CD8-positive, alpha-beta memory T cell (primary cell): Measurements from ENCODE around the gene ANKRD33B. TPM values are rescaled to one million over a fixed set of nuclear protein-coding genes. Genes with fewer than 3 reads are reported as not detected.

Experiments
- CTCF ChIA-PET: fragments of 350-600 bp; sonication (Branson Sonifier 250); formaldehyde crosslinking; loops from one replicate; lab custom pipeline; 2021; ENCODE audit warnings: antibody characterized with exemption; lab: Charles Lee
- POLR2A ChIA-PET: fragments of 350-600 bp; sonication (Branson Sonifier 250); formaldehyde crosslinking; loops from one replicate; lab custom pipeline; 2021; ENCODE audit warnings: antibody characterized with exemption; lab: Charles Lee
- DNase-seq, 5 donors: peaks; one replicate each; pipeline versions ENCODE4 v3.0.0 to v3.0.0-alpha.2; 2020 to 2022; ENCODE audit warnings: mixed read lengths in 1 of 5
- H3K27ac ChIP-seq: one replicate; pipeline ENCODE4 v1.7.0; 2013; ENCODE audit warnings: low read depth, mild to moderate bottlenecking, low read length, moderate library complexity
- H3K27me3 ChIP-seq: 2 replicates; pipeline ENCODE4 v1.7.0; 2013; ENCODE audit warnings: low read length, mild to moderate bottlenecking; ENCODE audit not compliant: insufficient read depth, poor library complexity, severe bottlenecking
- H3K36me3 ChIP-seq: 2 replicates; pipeline ENCODE4 v1.7.0; 2013; ENCODE audit warnings: mild to moderate bottlenecking, low read length, moderate library complexity; ENCODE audit not compliant: insufficient read depth
- H3K4me1 ChIP-seq: 2 replicates; pipeline ENCODE4 v1.7.0; 2013; ENCODE audit warnings: mild to moderate bottlenecking, low read length, moderate library complexity; ENCODE audit not compliant: insufficient read depth
- H3K4me3 ChIP-seq: 2 replicates; pipeline ENCODE4 v1.7.0; 2013; ENCODE audit warnings: mild to moderate bottlenecking, low read length
- H3K9me3 ChIP-seq: 2 replicates; pipeline ENCODE4 v1.7.0; 2013; ENCODE audit warnings: mild to moderate bottlenecking, low read length
- H3K27ac Mint-ChIP-seq, 8 donors: one replicate each; pipeline ENCODE4 v1.8.0; 2020 to 2021; ENCODE audit warnings: mixed read lengths in 8 of 8, mild to moderate bottlenecking in 6 of 8, inconsistent platforms in 3 of 8, moderate library complexity in 3 of 8
- H3K27me3 Mint-ChIP-seq, 2 donors: one replicate each; pipeline ENCODE4 v1.8.0; 2020 to 2021; ENCODE audit warnings: mixed read lengths in 2 of 2, mild to moderate bottlenecking in 1 of 2, moderate library complexity in 1 of 2
- H3K36me3 Mint-ChIP-seq, 3 donors: one replicate each; pipeline ENCODE4 v1.8.0; 2020 to 2021; ENCODE audit warnings: mixed read lengths in 3 of 3, inconsistent platforms in 1 of 3, mild to moderate bottlenecking in 1 of 3
- H3K4me1 Mint-ChIP-seq, 3 donors: one replicate each; pipeline ENCODE4 v1.8.0; 2020 to 2021; ENCODE audit warnings: mixed read lengths in 3 of 3, inconsistent platforms in 1 of 3, mild to moderate bottlenecking in 1 of 3
- H3K4me3 Mint-ChIP-seq, 7 donors: one replicate each; pipeline ENCODE4 v1.8.0; 2020 to 2021; ENCODE audit warnings: mixed read lengths in 7 of 7, mild to moderate bottlenecking in 6 of 7, moderate library complexity in 4 of 7, inconsistent platforms in 2 of 7
- H3K9me3 Mint-ChIP-seq, 5 donors: one replicate each; pipeline ENCODE4 v1.8.0; 2020 to 2022; ENCODE audit warnings: mixed read lengths in 5 of 5, mild to moderate bottlenecking in 3 of 5, moderate library complexity in 2 of 5, inconsistent platforms in 1 of 5
- polyA plus RNA-seq: library from polyadenylated mRNA; unstranded; fragments of 300-500 nt; fragmentation: Illumina TruSeq; gene quantifications from one replicate; pipeline ENCODE4 v1.2.3, GENCODE V29; 2021
- total RNA-seq, 2 experiments: library from RNA; stranded (reverse); gene quantifications; one replicate each; pipeline ENCODE4 v1.2.3, GENCODE V29; 2021

Gene ANKRD33B
- total and polyA plus RNA-seq, 3 experiments from 2014 or later, result 0.06 to 32.7 (median 29.6) TPM

DNA sequence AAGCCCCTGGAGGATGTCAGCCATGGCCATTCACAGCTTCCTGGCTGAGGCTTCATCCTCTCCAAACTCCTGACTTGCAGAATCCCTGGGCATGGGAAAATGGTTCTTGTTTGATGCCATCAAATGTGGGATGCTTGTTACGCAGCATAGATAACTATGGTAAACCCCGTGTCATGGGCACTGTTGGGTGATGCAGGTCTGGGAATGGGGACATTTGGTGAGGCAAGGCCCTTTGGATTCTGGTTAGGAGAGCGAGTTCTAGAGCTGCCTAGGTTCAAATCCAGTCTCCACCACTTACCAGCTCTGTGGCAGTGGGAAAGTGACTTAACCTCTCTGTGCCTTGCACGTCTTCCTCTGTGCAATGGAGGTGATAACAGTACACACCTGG is 41.7 kb upstream of the ANKRD33B start:
- H3K9me3 Mint-ChIP-seq, result peaks cover 0 to 4% (median 0%) of the 10 kb centered on the region in 5 donors
- no peaks in the 10 kb centered on the region for H3K9me3 ChIP-seq

GRCh38 chr5:10524376-10525123 is 39.3 kb upstream of the ANKRD33B start:
- Mint-ChIP-seq H3K9me3 (peaks cover 0 to 4% (median 0%) of the 10 kb centered on the region in 5 donors), H3K27me3 (peaks cover 3 to 6% of the 10 kb centered on the region in 2 donors)
- POLR2A ChIA-PET, result no interaction called here

More for the DNA sequence above, 41.7 kb upstream of the ANKRD33B start:
- CTCF ChIA-PET, result no interaction called here
- Histone ChIP-seq H3K27me3 (no peaks in the 10 kb centered on the region), H3K4me1 (no peaks in the 10 kb centered on the region), H3K27ac (no peak overlapping the region), H3K4me3 (no peak overlapping the region), H3K36me3 (no peaks in the 10 kb centered on the region)
- DNase-seq, result no peak
- no peak overlapping the region for H3K27ac Mint-ChIP-seq
- H3K4me3 Mint-ChIP-seq, result no peak overlapping the region
- H3K4me1 Mint-ChIP-seq, result no peaks in the 10 kb centered on the region
- H3K27me3 Mint-ChIP-seq, result peaks cover 3 to 4% of the 10 kb centered on the region in 2 donors
- POLR2A ChIA-PET, result no interaction called here
- peaks cover 0 to 13% (median 4%) of the 10 kb centered on the region in 3 donors for H3K36me3 Mint-ChIP-seq

DNA sequence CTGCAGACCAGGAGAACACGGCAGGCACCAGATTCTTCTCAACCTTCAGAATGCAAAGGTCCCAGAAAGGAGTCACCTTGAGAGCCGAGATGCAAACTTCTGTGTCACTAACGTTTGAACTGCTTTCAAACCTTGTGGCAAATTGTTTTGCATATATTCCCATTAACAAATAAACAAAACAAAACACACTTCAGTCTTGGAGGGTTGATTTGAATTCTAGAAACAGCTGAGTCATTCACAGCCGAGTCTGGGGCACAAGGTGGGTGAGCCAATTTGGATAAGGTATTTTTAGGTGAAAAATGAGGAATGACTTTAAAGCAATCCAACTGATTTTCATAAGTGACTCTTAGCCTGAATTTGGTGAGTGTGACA is 38.8 kb upstream of the ANKRD33B start:
- POLR2A ChIA-PET, result no interaction called here
- no peak overlapping the region for H3K4me3 Mint-ChIP-seq
- peaks cover 0 to 12% (median 4%) of the 10 kb centered on the region in 3 donors for H3K36me3 Mint-ChIP-seq
- H3K27me3 Mint-ChIP-seq, result peaks cover 3 to 11% of the 10 kb centered on the region in 2 donors
- Histone ChIP-seq H3K4me3 (no peak overlapping the region), H3K27me3 (no peaks in the 10 kb centered on the region), H3K27ac (no peak overlapping the region), H3K36me3 (no peaks in the 10 kb centered on the region), H3K4me1 (no peaks in the 10 kb centered on the region), H3K9me3 (no peaks in the 10 kb centered on the region)
- H3K9me3 Mint-ChIP-seq, result peaks cover 0 to 4% (median 0%) of the 10 kb centered on the region in 5 donors
- DNase-seq, result no peak
- no peak overlapping the region for H3K27ac Mint-ChIP-seq
- CTCF ChIA-PET, result no interaction called here
- H3K4me1 Mint-ChIP-seq, result no peaks in the 10 kb centered on the region

More at GRCh38 chr5:10524376-10525123, 39.3 kb upstream of the ANKRD33B start:
- H3K4me1 Mint-ChIP-seq, result no peaks in the 10 kb centered on the region
- Histone ChIP-seq H3K4me1 (no peaks in the 10 kb centered on the region), H3K9me3 (no peaks in the 10 kb centered on the region), H3K27me3 (no peaks in the 10 kb centered on the region), H3K4me3 (no peak overlapping the region), H3K36me3 (no peaks in the 10 kb centered on the region), H3K27ac (no peak overlapping the region)
- peaks cover 0 to 12% (median 4%) of the 10 kb centered on the region in 3 donors for H3K36me3 Mint-ChIP-seq
- CTCF ChIA-PET, result no interaction called here
- H3K27ac Mint-ChIP-seq, result no peak overlapping the region
- H3K4me3 Mint-ChIP-seq, result no peak overlapping the region
- DNase-seq, result no peak

DNA sequence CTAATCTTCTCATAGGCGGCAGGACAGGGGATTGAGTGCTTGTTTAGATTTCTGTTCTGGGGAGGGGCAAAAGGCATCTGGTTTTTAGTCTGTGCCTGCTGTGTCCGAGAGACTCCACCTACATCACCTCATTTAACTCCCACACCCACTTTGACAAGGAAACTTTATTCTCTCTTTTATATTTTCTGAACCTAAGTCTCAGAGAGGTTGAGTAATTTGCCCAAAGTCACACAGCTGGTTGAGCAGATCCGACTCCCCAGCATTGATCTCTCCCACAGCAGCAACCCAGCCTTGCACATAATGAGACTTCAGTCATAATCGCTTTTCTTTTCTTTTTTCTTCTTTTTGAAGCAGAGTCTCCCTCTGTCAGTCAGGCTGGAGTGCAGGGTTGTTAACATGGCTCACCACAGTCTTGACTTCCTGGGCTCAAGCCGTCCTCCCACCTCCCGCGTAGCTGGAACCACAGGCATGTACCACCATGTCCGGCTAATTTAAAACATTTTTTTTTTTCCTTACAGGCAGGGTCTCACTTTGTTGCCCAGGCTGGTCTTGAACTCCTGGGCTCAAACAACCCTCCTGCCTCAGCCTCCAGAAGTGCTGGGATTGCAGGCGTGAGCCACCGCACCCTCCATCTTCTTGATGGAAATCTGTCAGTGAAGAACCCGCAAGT is 36.5 kb upstream of the ANKRD33B start:
- peaks cover 0 to 12% (median 4%) of the 10 kb centered on the region in 3 donors for H3K36me3 Mint-ChIP-seq
- H3K4me1 Mint-ChIP-seq, result no peaks in the 10 kb centered on the region
- H3K4me3 Mint-ChIP-seq, result no peak overlapping the region
- H3K4me1 ChIP-seq, result no peaks in the 10 kb centered on the region
- no peak overlapping the region for H3K27ac ChIP-seq
- H3K9me3 ChIP-seq, result no peaks in the 10 kb centered on the region
- H3K27me3 Mint-ChIP-seq, result peaks cover 7 to 20% of the 10 kb centered on the region in 2 donors
- DNase-seq, result no peak
- no peaks in the 10 kb centered on the region for H3K36me3 ChIP-seq
- no peak overlapping the region for H3K27ac Mint-ChIP-seq
- POLR2A ChIA-PET, result no interaction called here
- H3K27me3 ChIP-seq, result no peaks in the 10 kb centered on the region
- CTCF ChIA-PET, result no interaction called here
- no peak overlapping the region for H3K4me3 ChIP-seq
- peaks cover 0 to 3% (median 0%) of the 10 kb centered on the region in 5 donors for H3K9me3 Mint-ChIP-seq

DNA sequence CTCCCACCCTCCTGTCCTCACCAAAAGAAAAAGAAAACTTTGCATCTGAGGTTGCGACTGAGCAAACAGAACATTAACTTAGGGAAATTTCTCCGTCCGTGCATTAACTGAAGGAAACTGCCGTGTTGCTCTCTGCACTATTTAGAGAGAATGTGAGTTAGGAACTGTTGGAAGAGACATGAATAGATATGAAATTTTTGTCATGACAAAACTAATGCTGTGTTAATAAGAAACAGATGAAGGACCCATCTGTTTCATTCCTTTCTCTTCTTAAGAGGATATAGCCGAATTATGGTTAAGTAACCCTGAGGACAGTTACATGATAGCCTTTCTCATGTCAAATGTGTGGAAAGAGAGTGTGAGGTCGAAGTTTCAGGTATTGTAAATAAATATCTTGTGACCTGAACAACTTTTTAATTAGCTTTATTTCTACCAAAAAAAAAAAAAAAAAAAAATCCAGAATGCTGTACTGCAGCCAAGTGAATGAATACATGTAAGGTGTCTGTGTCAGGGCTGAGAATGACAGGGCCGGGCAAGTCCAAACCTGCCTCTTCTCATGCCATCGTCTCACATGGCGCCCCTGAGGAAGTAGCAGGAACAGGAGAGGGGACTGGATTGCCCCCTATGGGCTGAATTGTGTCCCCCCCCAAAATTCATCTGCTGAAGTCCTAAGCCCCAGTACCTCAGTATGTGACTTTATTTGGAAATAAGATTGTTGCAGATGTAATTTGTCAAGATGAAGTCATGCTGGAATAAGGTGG is 35.6 kb upstream of the ANKRD33B start:
- ChIA-PET CTCF (no interaction called here), POLR2A (no interaction called here)
- Histone ChIP-seq H3K27me3 (no peaks in the 10 kb centered on the region), H3K4me3 (no peak overlapping the region), H3K4me1 (no peaks in the 10 kb centered on the region), H3K27ac (no peak overlapping the region), H3K9me3 (no peaks in the 10 kb centered on the region), H3K36me3 (no peaks in the 10 kb centered on the region)
- H3K4me3 Mint-ChIP-seq, result no peak overlapping the region
- H3K4me1 Mint-ChIP-seq, result peaks cover 0 to 3% (median 0%) of the 10 kb centered on the region in 3 donors
- peaks cover 11 to 25% of the 10 kb centered on the region in 2 donors for H3K27me3 Mint-ChIP-seq
- H3K27ac Mint-ChIP-seq, result no peak overlapping the region
- H3K36me3 Mint-ChIP-seq, result peaks cover 0 to 4% (median 0%) of the 10 kb centered on the region in 3 donors
- H3K9me3 Mint-ChIP-seq, result peaks cover 0 to 1% (median 0%) of the 10 kb centered on the region in 5 donors
- no peak for DNase-seq

DNA sequence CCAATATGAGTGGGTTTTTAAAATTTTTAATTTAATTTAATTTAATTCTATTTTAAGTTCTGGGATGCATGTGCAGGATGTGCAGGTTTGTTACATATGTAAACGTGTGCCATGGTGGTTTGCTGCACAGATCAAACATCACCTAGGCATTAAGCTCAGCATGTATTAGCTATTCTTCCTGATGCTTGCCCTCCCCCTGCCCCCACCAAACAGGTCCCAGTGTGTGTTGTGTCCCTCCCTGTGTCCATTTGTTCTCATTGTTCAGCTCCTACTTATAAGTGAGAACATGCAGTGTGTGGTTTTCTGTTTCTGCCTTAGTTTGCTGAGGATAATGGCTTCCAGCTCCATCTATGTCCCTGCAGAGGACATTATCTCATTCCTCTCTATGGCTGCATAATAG is 35.0 kb upstream of the ANKRD33B start:
- Histone ChIP-seq H3K4me3 (no peak overlapping the region), H3K9me3 (no peaks in the 10 kb centered on the region), H3K27me3 (no peaks in the 10 kb centered on the region), H3K4me1 (no peaks in the 10 kb centered on the region), H3K27ac (no peak overlapping the region), H3K36me3 (no peaks in the 10 kb centered on the region)
- Mint-ChIP-seq H3K27me3 (peaks cover 11 to 25% of the 10 kb centered on the region in 2 donors), H3K4me3 (no peak overlapping the region), H3K36me3 (no peaks in the 10 kb centered on the region), H3K27ac (peak overlapping the region in 1 of 8 donors; percentile 13), H3K9me3 (no peaks in the 10 kb centered on the region), H3K4me1 (peaks cover 0 to 3% (median 0%) of the 10 kb centered on the region in 3 donors)
- ChIA-PET CTCF (no interaction called here), POLR2A (no interaction called here)
- no peak for DNase-seq

DNA sequence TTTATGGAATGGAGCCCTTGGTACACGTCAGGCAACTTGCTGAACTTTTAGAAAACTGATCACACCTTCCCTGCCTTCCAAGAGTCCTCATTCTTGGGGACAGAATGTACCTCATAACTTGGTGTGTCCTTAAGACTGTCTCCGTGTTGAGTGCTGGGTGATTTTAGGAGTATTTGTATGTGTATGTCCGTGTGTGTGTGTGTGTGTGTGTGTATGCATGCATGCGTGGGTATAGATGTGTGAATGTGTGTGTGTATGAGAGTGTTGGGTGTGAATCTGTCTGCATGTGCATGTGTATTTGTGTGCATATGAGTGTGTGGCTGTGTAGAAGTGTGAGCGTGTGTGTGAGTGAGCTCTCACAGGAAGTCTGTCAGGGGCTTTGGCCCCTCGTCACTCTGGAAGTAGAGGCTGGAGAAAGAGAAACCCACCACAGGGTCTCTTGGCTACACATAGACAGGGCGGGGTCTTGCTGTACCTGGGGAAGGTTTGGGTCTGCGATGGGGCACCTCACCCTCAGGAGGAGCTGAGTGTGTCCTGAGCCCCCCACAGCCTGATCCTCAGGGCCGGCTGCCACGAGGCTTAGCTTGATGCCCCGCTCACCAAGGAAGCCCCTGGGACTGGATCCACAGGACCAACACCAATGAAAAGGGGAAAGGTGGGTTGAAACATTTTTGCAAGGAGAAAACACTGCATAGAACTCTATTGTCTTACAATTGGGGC is 33.1 kb upstream of the ANKRD33B start:
- Mint-ChIP-seq H3K4me3 (no peak overlapping the region), H3K27ac (no peak overlapping the region), H3K27me3 (peaks cover 12 to 30% of the 10 kb centered on the region in 2 donors), H3K4me1 (peaks cover 0 to 3% (median 0%) of the 10 kb centered on the region in 3 donors), H3K36me3 (no peaks in the 10 kb centered on the region), H3K9me3 (no peaks in the 10 kb centered on the region)
- Histone ChIP-seq H3K9me3 (no peaks in the 10 kb centered on the region), H3K27ac (no peak overlapping the region), H3K27me3 (no peaks in the 10 kb centered on the region), H3K36me3 (no peaks in the 10 kb centered on the region), H3K4me1 (no peaks in the 10 kb centered on the region), H3K4me3 (no peak overlapping the region)
- no peak for DNase-seq
- ChIA-PET CTCF (no interaction called here), POLR2A (no interaction called here)
